ENCODE results near the gene SULT2B1. TPM values are rescaled to one million over a fixed set of nuclear protein-coding genes. Genes with fewer than 3 reads are reported as not detected.
A peak's percentile ranks its signal among the peaks of the same experiment; 100 is the strongest.
"Not testable (repeated sequence)": the region's sequence is repeated elsewhere in the genome, so short reads cannot be mapped to it uniquely, and the experiment has no call there.

Gene SULT2B1
- total and polyA plus RNA-seq, 2 experiments from 2014 or later, result 0.20 TPM; not detected in 1

DNA sequence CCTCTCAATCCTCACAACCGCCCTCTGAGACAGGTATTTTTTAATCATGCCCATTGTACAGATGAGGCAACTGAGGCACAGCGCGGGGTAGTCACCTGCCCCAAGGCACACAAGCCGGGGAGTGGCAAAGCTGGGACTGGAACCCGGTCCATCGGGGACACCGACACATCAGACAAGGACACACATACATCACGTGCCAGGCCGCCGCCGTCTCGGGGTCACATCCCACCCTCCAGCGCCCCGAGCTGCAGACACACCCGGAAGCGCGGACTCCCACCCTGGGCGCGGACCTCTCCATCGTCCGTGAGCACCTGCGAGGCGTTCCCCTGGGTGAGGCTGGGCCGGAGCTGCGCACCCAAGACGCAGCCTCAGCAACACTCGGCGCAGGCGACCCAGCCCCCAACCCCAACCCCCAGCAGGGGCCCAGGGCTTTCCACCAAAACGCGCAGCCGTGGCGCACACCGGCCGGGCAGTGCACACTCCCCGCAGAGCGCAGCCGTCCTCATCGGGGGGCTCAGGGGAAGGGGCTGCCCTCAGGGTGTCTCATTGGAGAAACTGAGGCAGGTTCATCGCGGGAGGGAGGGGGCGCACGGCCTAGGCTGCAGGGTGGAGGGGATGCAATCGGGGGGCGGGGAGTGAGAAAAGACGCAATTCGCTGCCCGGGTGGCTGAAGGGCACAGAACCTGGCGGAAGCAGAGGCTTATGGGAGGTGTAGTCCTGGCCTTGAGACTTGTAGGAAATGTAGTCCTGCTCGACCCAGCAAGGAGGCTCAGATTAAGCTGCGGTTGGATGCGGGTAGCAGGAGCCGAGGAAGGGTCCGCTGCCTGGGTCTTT, 38.5 kb upstream of the SULT2B1 start:
- H3K27me3 ChIP-seq, result peaks cover 22% of the 10 kb centered on the region
- peak overlapping the region; percentile 77 for H3K4me3 ChIP-seq
- H3K9me3 ChIP-seq (ENCODE audit: low read depth), result no peaks in the 10 kb centered on the region
- no peak for TF ChIP-seq CTCF (IDR thresholded peaks at IDR 0.05; ENCODE audit: low read depth, low read length)
- H3K4me1 ChIP-seq (ENCODE audit: low read depth), result no peaks in the 10 kb centered on the region
- no peaks in the 10 kb centered on the region for H3K36me3 ChIP-seq
- no peak overlapping the region for H3K27ac ChIP-seq
- peak; percentile 74 to 86 for DNase-seq (ENCODE audit: low read depth in 1 of 2, low spot score in 1 of 2)

- Histone ChIP-seq H3K27me3 (peaks cover 22% of the 10 kb centered on the region), H3K4me1 (ENCODE audit: low read depth) (no peaks in the 10 kb centered on the region), H3K36me3 (no peaks in the 10 kb centered on the region), H3K9me3 (ENCODE audit: low read depth) (no peaks in the 10 kb centered on the region), H3K4me3 (no peak overlapping the region), H3K27ac (no peak overlapping the region)
- TF ChIP-seq CTCF (IDR thresholded peaks at IDR 0.05; ENCODE audit: low read depth, low read length), result no peak
- no peak for DNase-seq (ENCODE audit: low read depth in 1 of 2, low spot score in 1 of 2)
These were observed 37.9 kb upstream of the SULT2B1 start for GRCh38 chr19:48514123-48514458.

DNA sequence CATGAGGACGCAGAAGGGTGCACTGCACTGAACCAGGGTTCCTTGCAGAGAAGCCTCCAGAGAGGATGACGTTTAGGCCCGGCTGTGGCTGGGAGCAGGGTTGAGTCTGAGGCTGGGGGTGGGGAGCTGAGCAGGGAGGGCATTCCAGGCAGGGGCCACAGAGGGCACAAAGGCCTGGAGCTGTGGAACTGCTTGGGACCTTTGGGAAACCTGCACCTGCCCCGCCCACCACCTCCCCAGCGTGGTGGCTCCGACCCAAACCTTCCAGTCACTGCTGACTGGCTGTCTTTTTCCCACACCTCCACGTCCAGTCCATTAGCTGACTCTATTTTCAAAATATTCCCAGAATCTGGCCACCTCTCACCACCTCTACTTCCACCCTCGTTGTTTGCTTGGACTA, 35.4 kb upstream of the SULT2B1 start:
- Histone ChIP-seq H3K4me3 (no peak overlapping the region), H3K9me3 (ENCODE audit: low read depth) (no peaks in the 10 kb centered on the region), H3K27me3 (peaks cover 17% of the 10 kb centered on the region), H3K36me3 (no peaks in the 10 kb centered on the region), H3K4me1 (ENCODE audit: low read depth) (no peaks in the 10 kb centered on the region), H3K27ac (no peak overlapping the region)
- no peak for TF ChIP-seq CTCF (IDR thresholded peaks at IDR 0.05; ENCODE audit: low read depth, low read length)
- no peak for DNase-seq (ENCODE audit: low read depth in 1 of 2, low spot score in 1 of 2)

DNA sequence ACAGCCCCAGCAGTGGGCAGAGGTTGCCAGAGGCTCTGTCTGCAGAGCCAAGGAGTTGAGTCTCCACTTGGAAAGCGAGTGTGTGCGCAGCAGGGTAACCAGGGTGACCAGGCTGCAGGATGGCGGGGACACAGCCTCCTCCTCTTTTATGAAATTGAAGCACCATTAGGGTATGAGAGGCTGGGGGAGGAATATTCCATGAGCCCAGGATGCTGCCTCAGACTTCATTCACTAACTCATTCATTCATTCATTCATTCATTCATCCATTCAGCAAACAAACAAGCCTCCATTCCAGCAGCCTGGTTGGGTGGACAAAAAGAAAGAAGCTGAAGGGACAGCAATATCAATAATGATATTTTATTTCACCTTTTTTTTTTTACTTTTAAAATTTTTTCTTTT, 33.8 kb upstream of the SULT2B1 start:
- no peaks in the 10 kb centered on the region for H3K9me3 ChIP-seq (ENCODE audit: low read depth)
- no peak overlapping the region for H3K27ac ChIP-seq

DNA sequence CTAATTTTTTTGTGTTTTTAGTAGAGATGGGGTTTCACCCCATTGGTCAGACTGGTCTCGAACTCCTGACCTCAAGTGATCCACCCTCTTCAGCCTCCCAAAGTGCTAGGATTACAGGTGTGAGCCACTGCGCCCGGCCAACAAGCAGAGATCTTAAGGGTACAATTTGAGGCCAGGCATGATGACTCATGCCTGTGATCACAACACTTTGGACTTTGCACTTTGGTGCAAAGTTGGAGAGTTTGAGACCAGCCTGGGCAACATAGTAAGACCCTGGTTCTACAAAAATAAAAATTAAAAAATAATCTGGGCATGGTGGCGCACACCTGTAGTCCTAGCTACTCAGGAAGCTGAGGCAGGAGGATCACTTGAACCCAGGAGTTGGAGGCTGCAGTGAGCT, 32.5 kb upstream of the SULT2B1 start:
- H3K36me3 ChIP-seq; H3K9me3 ChIP-seq (ENCODE audit: low read depth); H3K4me1 ChIP-seq (ENCODE audit: low read depth): not testable (repeated sequence)

More for the DNA sequence above, 33.8 kb upstream of the SULT2B1 start:
- Histone ChIP-seq H3K36me3 (no peaks in the 10 kb centered on the region), H3K27me3 (peaks cover under 1% of the 10 kb centered on the region), H3K4me3 (no peak overlapping the region), H3K4me1 (ENCODE audit: low read depth) (no peaks in the 10 kb centered on the region)
- TF ChIP-seq CTCF (IDR thresholded peaks at IDR 0.05; ENCODE audit: low read depth, low read length), result no peak
- DNase-seq (ENCODE audit: low read depth in 1 of 2, low spot score in 1 of 2), result no peak

DNA sequence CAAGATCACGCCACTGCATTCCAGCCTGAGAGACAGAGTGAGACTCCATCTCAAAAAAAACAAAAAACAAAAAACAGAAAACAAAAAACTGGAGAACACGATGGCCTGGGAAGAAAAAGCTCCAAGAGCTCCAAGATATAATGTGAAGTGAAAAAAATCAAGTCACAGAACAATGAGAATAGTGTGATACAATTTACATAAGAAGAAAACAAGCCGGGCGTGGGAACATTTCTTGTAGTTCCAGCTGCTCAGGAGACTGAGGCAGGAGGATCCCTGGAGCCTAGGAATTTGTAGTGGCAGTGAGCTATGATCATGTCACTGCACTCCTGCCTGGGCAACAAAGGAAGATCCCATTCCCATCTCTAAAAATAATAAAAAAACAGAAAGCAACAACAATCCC, 31.8 kb upstream of the SULT2B1 start:
- Histone ChIP-seq H3K27ac (no peak overlapping the region), H3K27me3 (no peaks in the 10 kb centered on the region), H3K9me3 (ENCODE audit: low read depth) (no peaks in the 10 kb centered on the region), H3K36me3 (no peaks in the 10 kb centered on the region), H3K4me1 (ENCODE audit: low read depth) (no peaks in the 10 kb centered on the region), H3K4me3 (no peak overlapping the region)
- no peak for DNase-seq (ENCODE audit: low read depth in 1 of 2, low spot score in 1 of 2)
- TF ChIP-seq CTCF (IDR thresholded peaks at IDR 0.05; ENCODE audit: low read depth, low read length), result no peak

More for the DNA sequence above, 32.5 kb upstream of the SULT2B1 start:
- not testable (repeated sequence) for H3K27me3 ChIP-seq; DNase-seq (ENCODE audit: low read depth in 1 of 2, low spot score in 1 of 2); H3K27ac ChIP-seq; H3K4me3 ChIP-seq
